ENCODE data around the gene PADI1.

The PADI1 gene

DNA sequence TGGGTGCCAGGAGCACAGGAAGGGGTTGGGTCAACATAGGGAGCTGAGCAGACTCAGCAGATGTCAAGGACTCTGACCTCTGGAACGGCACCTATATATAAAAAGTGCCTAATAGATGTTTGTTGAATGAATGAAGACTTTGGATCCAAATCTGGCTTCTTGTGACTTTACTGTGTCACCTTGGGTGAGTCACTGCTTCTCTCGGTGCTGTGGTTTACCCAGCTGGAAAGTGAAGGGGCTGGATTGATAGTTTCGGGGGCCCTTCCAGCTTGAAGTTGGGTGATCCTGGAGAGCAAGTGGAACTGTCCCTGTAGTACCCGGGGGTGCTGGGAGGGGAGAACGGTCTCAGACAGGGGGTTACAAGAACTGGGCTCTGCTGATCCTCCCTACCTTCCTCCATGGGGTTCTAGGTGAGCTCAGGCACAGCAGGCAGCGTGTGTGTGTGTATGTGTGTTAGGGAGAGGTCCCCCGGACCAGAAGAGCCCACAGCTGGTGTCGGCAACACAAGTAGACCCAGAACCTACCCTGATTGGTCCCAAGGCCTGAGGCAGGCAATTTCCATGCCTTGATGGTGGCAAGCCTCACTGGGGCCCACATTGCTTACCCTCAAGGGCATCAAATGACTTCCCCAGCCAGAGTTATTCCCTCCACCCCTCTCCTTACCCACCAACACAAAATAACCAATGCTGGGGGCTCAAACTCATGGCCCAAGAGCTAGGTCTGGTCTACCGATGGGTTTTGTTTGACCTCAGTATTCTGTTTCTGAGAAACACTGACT lies 5.5 kb upstream of the PADI1 start:
- no peak overlapping the region for H3K27ac Mint-ChIP-seq
- no peak overlapping the region for H3K4me3 Mint-ChIP-seq
- peak; percentile 24 for DNase-seq
- peak; percentile 68 for ATAC-seq
- H3K27me3 Mint-ChIP-seq = peaks cover 30% of the 10 kb centered on the region
- H3K36me3 Mint-ChIP-seq (ENCODE audit: low read depth) = no peaks in the 10 kb centered on the region
- peaks cover 39% of the 10 kb centered on the region for H3K4me1 Mint-ChIP-seq
- no peaks in the 10 kb centered on the region for H3K9me3 Mint-ChIP-seq

DNA sequence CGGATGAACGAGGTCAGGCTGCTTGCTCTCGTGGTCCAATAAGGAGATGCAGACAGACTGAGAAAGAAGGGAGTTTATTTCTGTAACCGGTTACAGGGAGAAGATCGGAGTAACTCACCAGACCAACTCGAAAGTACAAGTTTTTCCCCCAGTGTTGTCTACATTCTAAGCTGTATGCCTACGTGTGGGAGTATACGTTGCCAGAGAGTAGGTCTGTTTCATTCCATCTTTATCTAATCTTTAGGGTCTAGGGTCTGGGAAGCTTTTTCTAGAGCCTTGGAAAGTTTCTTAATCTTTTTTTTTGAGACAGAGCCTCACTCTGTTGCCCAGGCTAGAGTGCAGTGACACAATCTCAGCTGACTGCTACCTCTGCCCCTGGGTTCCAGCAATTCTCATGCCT lies 4.7 kb upstream of the PADI1 start:
- no peak overlapping the region for H3K27ac Mint-ChIP-seq
- H3K4me3 Mint-ChIP-seq = no peak overlapping the region
- H3K27me3 Mint-ChIP-seq = peaks cover 36% of the 10 kb centered on the region
- H3K4me1 Mint-ChIP-seq = peaks cover 39% of the 10 kb centered on the region
- H3K36me3 Mint-ChIP-seq (ENCODE audit: low read depth) = no peaks in the 10 kb centered on the region
- H3K9me3 Mint-ChIP-seq = no peaks in the 10 kb centered on the region
- DNase-seq = no peak
- ATAC-seq = no peak

DNA sequence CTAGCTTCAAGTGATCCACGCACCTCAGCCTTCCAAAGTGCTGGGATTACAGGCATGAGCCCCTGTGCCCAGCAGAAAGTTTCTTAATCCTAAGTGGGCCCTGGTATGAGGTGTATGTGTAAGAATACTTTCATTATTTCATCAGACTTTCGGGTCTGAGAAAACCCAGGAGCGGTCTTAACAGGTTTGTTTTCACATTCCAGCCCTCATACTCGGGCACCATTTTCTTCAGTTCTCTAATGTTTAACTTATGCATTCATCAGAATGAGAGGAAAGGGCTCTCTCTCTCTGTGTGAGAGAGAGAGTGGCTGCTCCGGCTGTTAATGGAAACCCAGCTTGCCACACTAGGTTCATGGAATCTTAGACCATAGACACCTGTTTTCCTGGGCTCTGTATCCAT lies 4.2 kb upstream of the PADI1 start:
- peaks cover 39% of the 10 kb centered on the region for H3K27me3 Mint-ChIP-seq
- DNase-seq = no peak

DNA sequence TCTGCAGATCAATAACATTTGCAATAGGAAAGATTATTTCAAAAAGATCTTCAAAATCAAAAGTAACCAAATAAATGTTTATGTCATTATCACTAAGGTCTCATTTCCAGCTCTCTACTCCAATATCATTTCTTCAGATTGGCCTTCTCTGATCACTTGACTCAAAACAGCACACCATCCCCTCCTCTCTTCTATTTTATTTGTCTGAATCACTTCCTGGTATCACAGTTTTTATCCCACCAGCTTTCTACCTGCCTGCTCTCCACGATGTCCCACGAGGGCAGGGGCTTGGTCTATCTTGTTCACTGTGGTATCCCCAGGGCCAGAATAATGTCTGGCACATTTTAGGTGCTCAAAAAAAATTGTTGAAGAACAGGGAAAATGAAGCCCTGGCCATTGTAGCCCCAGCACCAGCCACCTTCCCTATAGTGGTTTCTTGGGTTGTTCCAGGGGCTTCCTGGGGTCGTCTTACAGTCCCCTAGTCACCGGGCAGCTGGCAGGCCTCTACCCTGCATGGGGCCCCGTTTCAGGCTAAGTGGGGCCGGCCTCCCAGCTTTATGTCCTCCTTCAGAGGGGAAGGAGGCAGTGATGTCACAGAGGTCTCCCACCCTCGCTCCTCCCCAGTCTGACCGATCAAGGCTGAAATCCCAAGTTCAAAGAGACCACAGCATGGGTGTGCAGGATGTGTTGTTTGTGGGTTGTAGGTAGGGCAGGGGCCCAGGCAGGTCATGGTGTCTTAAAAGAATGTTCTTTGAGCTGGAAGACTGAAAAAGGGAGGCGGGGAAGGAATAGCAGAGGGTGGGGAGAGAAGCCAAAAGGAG lies 3.5 kb upstream of the PADI1 start:
- peak; percentile 80 for ATAC-seq
- peak; percentile 22 for DNase-seq
- Mint-ChIP-seq H3K27ac (peak overlapping the region; percentile 65), H3K9me3 (no peaks in the 10 kb centered on the region), H3K27me3 (peaks cover 46% of the 10 kb centered on the region), H3K36me3 (ENCODE audit: low read depth) (no peaks in the 10 kb centered on the region), H3K4me3 (peak overlapping the region; percentile 13), H3K4me1 (peaks cover 39% of the 10 kb centered on the region)

More for the DNA sequence above, 4.2 kb upstream of the PADI1 start:
- H3K27ac Mint-ChIP-seq = no peak overlapping the region
- no peaks in the 10 kb centered on the region for H3K9me3 Mint-ChIP-seq
- ATAC-seq = no peak
- H3K4me3 Mint-ChIP-seq = no peak overlapping the region
- peaks cover 39% of the 10 kb centered on the region for H3K4me1 Mint-ChIP-seq
- no peaks in the 10 kb centered on the region for H3K36me3 Mint-ChIP-seq (ENCODE audit: low read depth)

DNA sequence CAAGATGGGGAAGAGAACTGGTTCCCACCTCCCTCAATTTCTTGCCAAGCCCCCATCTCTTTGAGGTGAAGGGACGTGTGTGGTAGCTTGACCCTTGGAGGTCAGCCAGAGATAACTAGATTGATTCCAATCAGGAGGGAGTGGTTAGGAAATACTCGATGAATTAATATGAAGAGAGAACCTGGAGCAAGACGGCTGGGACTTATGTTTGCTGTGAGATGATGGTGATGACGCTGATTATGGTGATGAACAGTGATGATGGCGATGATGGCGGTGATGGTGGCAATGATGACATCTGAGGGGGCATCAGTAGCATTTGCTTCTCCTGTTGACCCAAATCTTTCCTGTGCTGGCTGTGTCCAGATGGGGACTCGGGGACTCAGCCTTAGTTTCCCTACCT lies 724 bp downstream of the PADI1 start:
- H3K4me3 Mint-ChIP-seq = no peak overlapping the region
- H3K9me3 Mint-ChIP-seq = no peaks in the 10 kb centered on the region
- DNase-seq (no peak), ATAC-seq (no peak)
- H3K36me3 Mint-ChIP-seq (ENCODE audit: low read depth) = no peaks in the 10 kb centered on the region
- H3K27ac Mint-ChIP-seq = no peak overlapping the region
- peaks cover 42% of the 10 kb centered on the region for H3K4me1 Mint-ChIP-seq
- peaks cover 52% of the 10 kb centered on the region for H3K27me3 Mint-ChIP-seq

DNA sequence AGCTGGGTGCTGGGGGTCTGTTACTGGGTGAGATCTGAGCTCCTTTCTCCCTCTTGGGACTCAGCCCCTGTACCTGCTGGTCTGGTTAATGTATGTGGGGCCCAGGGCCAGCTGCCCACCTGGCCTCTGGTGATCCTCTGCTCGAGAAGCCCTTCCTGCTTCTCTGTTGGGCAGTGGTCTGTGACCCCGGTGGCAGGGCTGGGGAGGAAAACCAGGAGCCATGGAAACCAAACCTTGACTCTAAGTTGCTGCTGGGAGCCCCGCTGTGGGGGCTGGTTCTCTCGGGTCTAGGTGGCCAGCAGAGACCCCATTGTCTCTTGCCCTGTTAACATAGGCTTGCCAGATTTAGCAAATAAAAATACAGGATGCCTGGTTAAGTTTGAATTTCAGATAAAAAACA lies 1.3 kb downstream of the PADI1 start:
- ATAC-seq (no peak), DNase-seq (no peak)
- Mint-ChIP-seq H3K4me3 (no peak overlapping the region), H3K4me1 (peaks cover 38% of the 10 kb centered on the region), H3K36me3 (ENCODE audit: low read depth) (no peaks in the 10 kb centered on the region), H3K9me3 (no peaks in the 10 kb centered on the region), H3K27me3 (peaks cover 57% of the 10 kb centered on the region), H3K27ac (no peak overlapping the region)

DNA sequence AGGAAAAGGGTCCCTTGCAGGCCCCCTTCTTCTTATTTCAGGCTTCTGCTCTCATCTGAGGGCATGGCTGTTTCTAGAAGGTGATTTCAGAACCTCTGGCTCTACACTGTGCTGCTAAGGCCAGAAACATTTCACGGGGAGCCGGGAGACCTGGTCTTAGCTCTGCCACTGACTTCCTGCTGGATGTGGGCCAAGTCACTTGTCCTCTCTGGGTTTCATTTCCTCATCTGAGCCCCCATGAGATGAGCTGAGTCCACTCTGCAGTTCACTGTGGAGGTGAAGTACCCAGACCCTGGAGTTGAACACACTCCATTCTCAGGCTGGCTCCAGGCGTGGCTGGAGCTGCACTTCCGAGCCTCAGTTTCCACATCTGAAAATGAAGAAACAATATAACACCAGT lies 2.1 kb downstream of the PADI1 start:
- DNase-seq = no peak
- Mint-ChIP-seq H3K4me1 (peaks cover 36% of the 10 kb centered on the region), H3K27me3 (peaks cover 61% of the 10 kb centered on the region)

DNA sequence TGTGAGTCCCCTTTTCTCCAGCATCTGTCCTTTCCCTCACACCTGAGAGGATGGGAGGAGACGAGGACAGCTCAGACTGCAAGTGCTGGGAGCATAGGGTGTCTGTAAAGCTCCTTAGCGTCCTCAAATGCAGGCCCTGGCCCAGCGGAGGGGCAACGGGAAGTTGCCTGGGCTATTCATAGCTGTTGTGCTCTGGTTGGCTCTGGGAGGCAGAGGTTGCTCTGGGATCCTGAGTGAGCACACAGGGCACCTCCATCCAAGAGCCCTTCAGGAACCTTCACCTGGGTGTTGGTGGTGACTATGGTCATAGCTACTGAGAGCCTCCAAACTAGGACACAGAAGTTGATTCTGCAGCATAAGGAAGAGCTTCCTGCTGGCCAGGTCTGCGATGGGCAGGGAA lies 2.6 kb downstream of the PADI1 start:
- H3K9me3 Mint-ChIP-seq = no peaks in the 10 kb centered on the region
- ATAC-seq (no peak), DNase-seq (no peak)
- no peak overlapping the region for H3K4me3 Mint-ChIP-seq
- peaks cover 37% of the 10 kb centered on the region for H3K4me1 Mint-ChIP-seq
- no peak overlapping the region for H3K27ac Mint-ChIP-seq
- peaks cover 64% of the 10 kb centered on the region for H3K27me3 Mint-ChIP-seq
- H3K36me3 Mint-ChIP-seq (ENCODE audit: low read depth) = no peaks in the 10 kb centered on the region

More for the DNA sequence above, 2.1 kb downstream of the PADI1 start:
- no peak overlapping the region for H3K27ac Mint-ChIP-seq
- no peaks in the 10 kb centered on the region for H3K36me3 Mint-ChIP-seq (ENCODE audit: low read depth)
- H3K9me3 Mint-ChIP-seq = no peaks in the 10 kb centered on the region
- no peak for ATAC-seq
- no peak overlapping the region for H3K4me3 Mint-ChIP-seq

DNA sequence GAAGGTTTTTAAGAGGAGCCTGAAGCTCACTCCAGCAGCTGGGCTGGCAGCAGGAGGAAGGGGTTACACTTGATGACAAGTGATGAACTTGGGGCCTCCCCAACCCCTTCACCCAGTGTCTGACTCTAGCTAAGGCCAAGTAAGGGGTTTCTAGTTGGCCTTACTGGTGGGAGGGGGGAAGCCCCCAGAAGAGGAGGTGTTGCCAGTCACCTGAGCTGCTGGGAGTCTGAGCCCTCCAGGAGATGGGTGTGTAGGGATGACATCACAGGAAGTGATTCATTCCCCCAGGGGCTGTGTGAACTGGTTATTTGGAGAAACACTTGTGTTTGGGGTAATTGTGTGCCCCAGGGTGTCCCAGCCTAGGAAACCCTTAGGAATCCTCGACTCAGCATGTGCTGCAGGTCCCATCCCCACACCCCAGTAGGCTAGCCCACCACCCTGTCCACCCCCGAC lies 3.1 kb downstream of the PADI1 start:
- Mint-ChIP-seq H3K4me1 (peaks cover 38% of the 10 kb centered on the region), H3K27me3 (peaks cover 64% of the 10 kb centered on the region), H3K27ac (no peak overlapping the region), H3K9me3 (no peaks in the 10 kb centered on the region), H3K36me3 (ENCODE audit: low read depth) (no peaks in the 10 kb centered on the region), H3K4me3 (no peak overlapping the region)
- DNase-seq (peak; percentile 72), ATAC-seq (peak; percentile 96)

DNA sequence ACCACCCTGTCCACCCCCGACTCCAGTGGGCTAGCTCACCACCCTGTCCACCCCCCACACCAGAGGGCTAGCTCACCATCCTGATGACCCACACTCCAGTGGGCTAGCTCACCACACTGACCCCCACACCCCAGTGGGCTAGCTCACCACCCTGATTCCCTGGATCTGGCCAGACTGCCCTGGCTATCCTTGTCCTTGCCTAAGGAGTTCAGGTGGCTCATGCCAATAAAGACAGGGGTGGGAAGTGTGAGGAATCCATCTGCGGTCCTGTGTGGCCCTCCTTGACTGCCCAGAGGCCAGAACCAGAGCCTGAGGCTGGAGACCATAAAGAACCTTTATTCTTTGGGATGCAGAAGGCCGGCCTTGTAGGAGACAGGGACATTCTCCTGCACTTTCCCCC lies 3.6 kb downstream of the PADI1 start:
- Mint-ChIP-seq H3K9me3 (no peaks in the 10 kb centered on the region), H3K4me1 (peaks cover 43% of the 10 kb centered on the region), H3K27ac (no peak overlapping the region), H3K36me3 (ENCODE audit: low read depth) (no peaks in the 10 kb centered on the region), H3K4me3 (no peak overlapping the region), H3K27me3 (peaks cover 65% of the 10 kb centered on the region)
- DNase-seq = no peak
- no peak for ATAC-seq

DNA sequence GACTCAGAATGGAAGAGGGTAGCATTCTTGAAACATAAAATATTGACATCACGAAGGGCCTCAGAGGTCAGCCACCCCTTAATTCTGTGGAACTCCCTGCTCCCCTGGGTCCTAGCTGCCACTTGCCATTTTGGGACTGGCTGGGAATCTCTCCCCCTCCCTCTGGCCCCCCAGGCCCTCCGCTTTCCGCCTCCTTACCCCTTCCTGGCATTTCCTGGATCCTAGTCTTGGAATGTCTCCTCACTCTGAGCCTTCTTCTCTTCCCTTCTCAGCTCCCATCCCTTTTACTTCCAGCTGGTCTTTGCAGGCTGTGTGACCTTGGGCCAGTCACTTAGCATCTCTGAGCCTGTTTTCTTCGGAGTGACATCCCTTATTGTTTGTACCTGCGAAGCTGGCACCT lies 4.5 kb downstream of the PADI1 start:
- Mint-ChIP-seq H3K9me3 (no peaks in the 10 kb centered on the region), H3K27me3 (peaks cover 64% of the 10 kb centered on the region), H3K27ac (no peak overlapping the region), H3K4me1 (peaks cover 50% of the 10 kb centered on the region), H3K36me3 (ENCODE audit: low read depth) (no peaks in the 10 kb centered on the region), H3K4me3 (no peak overlapping the region)
- ATAC-seq (no peak), DNase-seq (no peak)

DNA sequence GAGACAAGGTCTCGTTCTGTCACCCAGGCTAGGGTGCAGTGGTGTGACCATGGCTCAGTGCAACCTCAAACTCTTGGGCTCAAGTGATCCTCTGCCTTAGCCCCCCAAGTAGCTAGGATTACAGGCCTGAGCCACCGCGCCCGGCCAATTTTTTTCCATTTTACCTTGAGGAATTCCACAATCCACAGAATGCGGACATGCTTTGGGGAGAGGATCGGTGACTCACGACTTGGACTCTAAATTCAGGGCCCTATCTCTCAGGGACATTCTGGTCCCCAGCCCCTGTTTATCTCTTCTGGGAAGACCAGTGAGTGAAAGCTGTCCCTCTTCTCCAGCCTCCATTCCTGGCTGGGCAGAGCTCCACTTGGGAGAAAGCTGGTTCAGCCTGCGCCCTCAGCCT lies 5.2 kb downstream of the PADI1 start:
- no peak overlapping the region for H3K27ac Mint-ChIP-seq
- ATAC-seq (no peak), DNase-seq (no peak)
- H3K4me3 Mint-ChIP-seq = no peak overlapping the region
- H3K36me3 Mint-ChIP-seq (ENCODE audit: low read depth) = no peaks in the 10 kb centered on the region
- H3K9me3 Mint-ChIP-seq = no peaks in the 10 kb centered on the region
- peaks cover 64% of the 10 kb centered on the region for H3K27me3 Mint-ChIP-seq
- H3K4me1 Mint-ChIP-seq = peaks cover 52% of the 10 kb centered on the region

DNA sequence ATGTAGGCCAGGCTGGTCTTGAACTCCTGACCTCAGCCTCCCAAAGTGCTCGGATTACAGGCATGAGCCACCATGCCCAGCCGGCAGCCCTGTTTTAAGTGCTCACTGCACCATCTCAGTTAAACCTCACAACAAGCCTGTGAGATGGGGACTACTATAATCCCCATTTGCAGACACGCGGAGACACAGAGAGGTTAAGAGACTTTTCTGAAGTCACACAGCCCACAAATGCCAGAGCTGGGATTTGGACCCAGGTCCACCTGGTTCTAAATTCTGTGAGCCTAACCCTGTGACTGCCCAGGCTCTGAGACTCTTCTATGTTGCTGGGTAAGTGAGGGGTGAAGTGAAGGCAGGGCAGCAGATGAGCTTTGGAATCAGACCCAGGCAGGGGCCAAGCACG lies 6.4 kb downstream of the PADI1 start:
- Mint-ChIP-seq H3K36me3 (ENCODE audit: low read depth) (no peaks in the 10 kb centered on the region), H3K27ac (no peak overlapping the region), H3K4me1 (peaks cover 52% of the 10 kb centered on the region), H3K27me3 (peaks cover 65% of the 10 kb centered on the region), H3K9me3 (no peaks in the 10 kb centered on the region), H3K4me3 (no peak overlapping the region)
- DNase-seq (no peak), ATAC-seq (no peak)

DNA sequence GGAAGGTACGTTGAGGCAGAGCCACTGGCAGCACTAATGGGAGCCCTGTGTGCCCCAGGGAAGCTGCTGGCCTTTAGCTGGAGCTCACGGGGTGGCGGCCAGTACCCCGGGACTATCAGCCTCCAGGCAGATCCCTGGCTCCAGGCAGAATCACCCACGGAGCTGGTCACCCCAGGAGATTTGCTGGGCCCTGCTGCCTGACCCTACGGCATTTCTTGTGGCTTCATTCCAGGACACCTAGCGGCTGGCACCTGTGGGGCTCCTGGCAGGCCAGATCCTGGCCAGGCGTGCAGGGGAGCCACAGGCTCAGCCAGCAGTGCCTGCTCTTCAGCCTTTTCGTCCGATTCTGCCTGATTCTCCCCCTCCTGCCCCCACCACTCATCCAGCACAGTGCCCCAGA lies 7.1 kb downstream of the PADI1 start:
- Mint-ChIP-seq H3K27ac (no peak overlapping the region), H3K9me3 (no peaks in the 10 kb centered on the region), H3K27me3 (peaks cover 64% of the 10 kb centered on the region), H3K4me1 (peaks cover 50% of the 10 kb centered on the region), H3K4me3 (no peak overlapping the region), H3K36me3 (ENCODE audit: low read depth) (no peaks in the 10 kb centered on the region)
- ATAC-seq (no peak), DNase-seq (no peak)

DNA sequence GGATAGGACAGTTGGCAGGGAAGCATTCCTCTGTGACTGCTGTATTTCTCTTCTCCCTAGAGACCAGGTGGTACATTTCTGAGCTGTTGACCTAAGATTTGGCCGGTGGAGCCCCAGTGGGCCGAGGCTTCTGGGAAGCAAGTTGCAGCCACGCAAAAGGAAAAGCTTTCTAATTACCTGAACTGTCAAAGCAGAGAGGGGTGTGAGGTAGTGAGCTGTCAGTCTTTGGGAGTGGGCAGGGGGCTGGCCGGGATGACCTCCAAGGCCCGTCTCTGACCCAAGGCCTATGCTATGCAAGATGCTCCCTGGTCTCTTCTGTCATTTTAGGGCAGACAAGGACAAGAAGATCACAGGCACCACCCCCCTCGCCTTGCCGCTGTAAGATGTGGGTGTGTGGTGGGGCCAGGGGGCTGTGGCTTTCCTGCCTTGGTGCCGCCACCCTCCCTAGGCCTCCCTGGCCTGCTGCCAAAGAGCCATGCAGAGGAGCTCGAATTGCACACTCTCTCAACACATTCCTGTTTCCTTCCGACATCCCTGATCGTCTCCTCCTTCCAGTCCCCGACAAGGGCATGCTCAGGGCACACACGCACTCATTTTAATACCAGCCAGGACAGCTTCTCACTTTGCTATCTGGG lies 7.7 kb downstream of the PADI1 start:
- no peaks in the 10 kb centered on the region for H3K36me3 Mint-ChIP-seq (ENCODE audit: low read depth)
- peaks cover 44% of the 10 kb centered on the region for H3K4me1 Mint-ChIP-seq
- H3K27ac Mint-ChIP-seq = peak overlapping the region; percentile 55
- H3K4me3 Mint-ChIP-seq = peak overlapping the region; percentile 6
- no peaks in the 10 kb centered on the region for H3K9me3 Mint-ChIP-seq
- DNase-seq (peak; percentile 80), ATAC-seq (peak; percentile 38)
- H3K27me3 Mint-ChIP-seq = peaks cover 66% of the 10 kb centered on the region

Measured in activated naive CD8-positive, alpha-beta T cell treated with anti-CD3 and anti-CD28 coated beads, Interleukin-2, amount 50 U/mL, for 24 hours (primary cell).